ENCODE measurements around the gene NANOG. TPM values are rescaled to one million over a fixed set of nuclear protein-coding genes. Genes with fewer than 3 reads are reported as not detected.
"Not testable (repeated sequence)": the region's sequence is repeated elsewhere in the genome, so short reads cannot be mapped to it uniquely, and the experiment has no call there.

Gene NANOG
- polyA plus RNA-seq, 2 of the 4 experiments (the other 2 are of a cell fraction), result not detected

- DNase-seq (ENCODE audit: low read depth in 1 of 2, low spot score in 1 of 2), result no peak
- no peak for FAIRE-seq
- Histone ChIP-seq H3K4me1 (no peaks in the 10 kb centered on the region), H3K4me2 (no peak overlapping the region), H3K27ac (no peak overlapping the region), H3K4me3 (no peak overlapping the region), H3K9me3 (no peaks in the 10 kb centered on the region)
- ChIA-PET CTCF (no interaction called here), POLR2A (no interaction called here)
- ATAC-seq, result no peak
- TF ChIP-seq ZFP36 (IDR thresholded peaks at IDR 0.05; ENCODE audit: borderline replicate concordance, partially characterized antibody) (no peak), EP300 (IDR thresholded peaks at IDR 0.05) (no peak), MAFK (IDR thresholded peaks at IDR 0.05; ENCODE audit: partially characterized antibody) (no peak), CTCF (IDR thresholded peaks at IDR 0.05) (no peak), MAX (IDR thresholded peaks at IDR 0.05) (no peak), FOXS1 (CRISPR knock-in tag; IDR thresholded peaks at IDR 0.05) (no peak), FOSB (CRISPR knock-in tag; IDR thresholded peaks at IDR 0.05) (no peak), CEBPB (IDR thresholded peaks at IDR 0.05) (no peak), HES2 (IDR thresholded peaks at IDR 0.05) (no peak), CHD2 (IDR thresholded peaks at IDR 0.05; ENCODE audit: low read length, partially characterized antibody) (no peak), RARB (CRISPR knock-in tag; IDR thresholded peaks at IDR 0.05) (no peak), SMC3 (IDR thresholded peaks at IDR 0.05) (no peak), ELK1 (IDR thresholded peaks at IDR 0.05; ENCODE audit: low read depth, low read length) (no peak), RCOR1 (IDR thresholded peaks at IDR 0.05; ENCODE audit: low read depth, low read length) (no peak)
- 74% methylated on average over 6 of the region's 6 CpGs for WGBS (ENCODE audit: missing lambda C conversion rate)
Measured at GRCh38 chr12:7782055-7782454, 7.1 kb upstream of the NANOG start.

GRCh38 chr12:7783433-7783832 lies 5.8 kb upstream of the NANOG start:
- H3K4me3 ChIP-seq; DNase-seq (ENCODE audit: low read depth in 1 of 2, low spot score in 1 of 2); CTCF ChIA-PET; POLR2A ChIA-PET; H3K4me2 ChIP-seq; H3K27ac ChIP-seq; H3K4me1 ChIP-seq; H3K9me3 ChIP-seq; FAIRE-seq; ATAC-seq: not testable (repeated sequence)
- WGBS (ENCODE audit: missing lambda C conversion rate), result 85% methylated on average over 9 of the region's 9 CpGs

DNA sequence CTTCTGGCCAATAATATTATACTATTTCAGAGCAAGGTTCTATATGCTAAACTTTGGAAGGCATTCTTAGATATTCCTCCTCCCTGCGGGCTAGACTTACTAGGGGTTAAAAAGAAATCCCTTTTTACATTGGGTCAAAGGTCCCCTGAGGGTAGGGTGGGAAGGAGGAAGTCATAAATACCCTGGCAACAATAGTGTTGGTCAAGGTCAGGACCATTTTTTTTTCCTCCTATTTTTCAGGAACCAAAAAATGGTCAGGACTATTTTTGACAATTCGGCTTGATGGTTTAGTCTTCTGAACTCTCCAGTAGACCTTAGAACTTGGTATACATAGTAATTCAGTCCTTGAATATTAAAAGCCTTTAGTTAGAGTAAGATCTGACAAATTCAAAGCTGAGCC lies 4.5 kb upstream of the NANOG start:
- Histone ChIP-seq H3K9me3 (no peaks in the 10 kb centered on the region), H3K27ac (no peak overlapping the region), H3K4me1 (no peaks in the 10 kb centered on the region), H3K4me2 (no peak overlapping the region), H3K4me3 (no peak overlapping the region)
- TF ChIP-seq KDM1A (IDR thresholded peaks at IDR 0.05; ENCODE audit: low read depth) (no peak), HOXB13 (CRISPR knock-in tag; IDR thresholded peaks at IDR 0.05; ENCODE audit: low read depth) (no peak), ELK1 (IDR thresholded peaks at IDR 0.05; ENCODE audit: low read depth, low read length) (no peak), HMGXB4 (CRISPR knock-in tag; IDR thresholded peaks at IDR 0.05; ENCODE audit: borderline replicate concordance) (no peak), MYC (IDR thresholded peaks at IDR 0.05; ENCODE audit: borderline replicate concordance, low read length) (no peak), RCOR1 (IDR thresholded peaks at IDR 0.05; ENCODE audit: low read depth, low read length) (no peak), RAD21 (conservative IDR thresholded peaks at IDR 0.05 in 1 of 2, IDR thresholded peaks at IDR 0.05 in 1 of 2) (no peak), FOSL2 (IDR thresholded peaks at IDR 0.05) (no peak), FOSL2 (CRISPR knock-in tag; IDR thresholded peaks at IDR 0.05) (no peak), CEBPB (IDR thresholded peaks at IDR 0.05) (no peak), FOXS1 (CRISPR knock-in tag; IDR thresholded peaks at IDR 0.05) (no peak), HOXA7 (CRISPR knock-in tag; IDR thresholded peaks at IDR 0.05) (no peak), FOSB (CRISPR knock-in tag; IDR thresholded peaks at IDR 0.05) (no peak)
- ChIA-PET POLR2A (no interaction called here), CTCF (interaction anchor here (0.6 kb wide), 1 partner anchor 23 kb away, joined by 3 read pairs; no protein-coding TSS in a partner anchor)
- FAIRE-seq (no peak), ATAC-seq (no peak), DNase-seq (ENCODE audit: low read depth in 1 of 2, low spot score in 1 of 2) (no peak)
- 15% methylated on average over 2 of the region's 2 CpGs for WGBS (ENCODE audit: missing lambda C conversion rate)

Measured in A549 (cell line).